Measurements from ENCODE around the gene CFAP157. TPM values are rescaled to one million over a fixed set of nuclear protein-coding genes. Genes with fewer than 3 reads are reported as not detected.

The CFAP157 gene
- total RNA-seq (2014; rRNA removed; shearing (Covaris generic)), result not detected in 2 replicates

- DNase-seq (ENCODE audit: low read depth), result no peak
Measured at GRCh38 chr9:127706836-127707241, at the start of gene CFAP157. Gene CFAP157 (plus strand): TSS chr9:127706988. CDS start chr9:127707032, 44 bp downstream.

DNA sequence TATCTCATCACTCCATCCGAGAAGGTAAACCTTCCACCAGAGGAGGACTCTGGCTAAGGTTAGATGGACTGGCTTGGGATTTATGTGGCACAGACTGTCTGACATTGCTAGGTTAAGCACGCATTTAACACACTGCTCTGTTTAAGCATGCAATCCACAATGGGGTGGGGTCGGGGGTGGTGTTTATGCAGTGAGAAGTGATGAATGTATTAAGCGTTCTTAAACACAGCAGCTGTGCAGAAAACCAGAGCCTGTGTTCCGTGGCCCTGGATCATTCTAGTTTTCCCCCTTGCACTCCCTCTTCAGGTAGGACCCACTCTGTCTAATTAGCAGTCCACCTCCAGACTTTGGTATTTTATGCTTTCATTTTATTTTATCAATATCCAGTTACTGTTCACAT is 48.4 kb upstream of the CFAP157 start:
- no peak for DNase-seq (ENCODE audit: low read depth)

DNA sequence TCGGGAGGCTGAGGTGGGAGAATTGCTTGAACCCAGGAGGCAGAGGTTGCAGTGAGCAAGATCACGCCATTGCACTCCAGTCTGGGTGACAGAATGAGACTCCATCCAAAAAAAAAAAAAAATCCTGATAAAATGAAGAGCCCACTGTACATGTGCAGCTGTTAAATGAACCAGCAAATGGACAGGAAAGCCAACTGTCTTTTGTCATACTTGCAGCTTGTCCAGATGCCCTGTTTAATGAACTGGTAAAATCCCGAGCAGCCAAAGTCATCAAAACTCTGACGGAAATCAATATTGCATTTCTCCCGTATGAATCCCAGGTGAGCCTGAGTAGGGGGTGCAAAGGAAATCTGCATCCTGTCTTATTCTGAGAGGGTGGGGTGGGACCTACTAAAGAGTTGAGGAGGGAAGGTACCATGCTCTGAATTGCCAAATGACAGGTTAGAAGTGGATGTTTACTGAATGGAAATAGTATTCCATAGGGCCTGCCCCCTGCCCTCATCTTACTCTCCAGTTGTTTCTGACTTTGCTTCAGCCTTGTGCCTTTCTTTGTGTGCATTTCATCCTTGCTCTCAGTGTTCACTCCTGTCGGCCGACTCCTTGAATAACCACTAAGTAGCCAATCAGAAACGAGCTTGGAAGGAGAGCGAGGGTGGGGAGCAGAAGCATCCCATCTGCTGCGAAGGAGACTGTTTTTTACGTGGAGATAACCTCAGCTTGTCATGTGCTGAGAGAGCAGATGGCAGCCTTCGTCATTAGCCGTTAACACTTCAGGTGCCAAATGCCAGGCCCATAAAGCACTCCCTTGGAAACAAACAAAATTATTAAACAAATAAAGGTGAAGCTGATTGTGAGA is 45.7 kb upstream of the CFAP157 start:
- no peak for DNase-seq (ENCODE audit: low read depth)

GRCh38 chr9:127662617-127663016 is 44.2 kb upstream of the CFAP157 start:
- DNase-seq (ENCODE audit: low read depth), result no peak

GRCh38 chr9:127664324-127664677 is 42.5 kb upstream of the CFAP157 start:
- no peak for DNase-seq (ENCODE audit: low read depth)

GRCh38 chr9:127664678-127665507 is 41.9 kb upstream of the CFAP157 start:
- DNase-seq (ENCODE audit: low read depth), result no peak

GRCh38 chr9:127667127-127667844 is 39.5 kb upstream of the CFAP157 start:
- DNase-seq (ENCODE audit: low read depth), result no peak

GRCh38 chr9:127667906-127668305 is 38.9 kb upstream of the CFAP157 start:
- DNase-seq (ENCODE audit: low read depth), result no peak

DNA sequence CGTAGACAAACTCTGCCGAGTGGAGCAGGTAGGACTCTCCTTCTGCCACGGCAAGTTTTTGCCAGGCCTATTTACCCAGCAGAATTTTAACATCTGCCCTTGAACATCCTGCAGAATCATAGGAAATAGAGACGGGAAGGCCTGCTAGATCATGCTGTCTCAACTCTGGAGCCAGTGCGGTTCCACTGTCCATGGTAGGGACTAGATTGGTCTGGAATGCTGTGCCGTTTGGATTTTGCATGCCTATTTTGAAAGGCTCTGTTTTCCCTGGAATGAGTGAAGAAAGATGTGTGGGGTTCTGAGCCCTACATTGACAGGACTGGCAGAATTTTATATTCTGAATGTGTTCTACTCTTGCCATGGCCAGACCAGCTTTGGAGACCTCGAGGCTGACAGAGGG is 33.6 kb upstream of the CFAP157 start:
- no peak for DNase-seq (ENCODE audit: low read depth)

DNA sequence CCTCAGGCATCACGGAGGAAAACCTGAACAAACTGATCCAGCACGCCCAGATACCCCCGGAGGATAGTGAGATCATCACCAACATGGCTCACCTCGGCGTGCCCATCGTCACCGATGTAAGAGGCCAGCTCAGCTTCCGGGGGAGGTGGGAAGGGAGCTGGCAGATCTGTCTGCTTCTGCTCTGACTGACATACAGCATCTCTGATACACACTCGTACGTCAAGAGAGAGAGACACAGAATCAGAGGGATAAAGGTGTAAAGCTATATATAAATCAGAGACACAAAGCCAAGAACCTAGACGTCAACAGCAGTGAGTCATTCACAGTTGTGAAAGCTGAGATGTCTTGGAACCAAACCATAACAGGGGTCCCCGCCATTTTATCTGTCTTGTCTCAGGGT is 30.1 kb upstream of the CFAP157 start:
- peak; percentile 16 for DNase-seq (ENCODE audit: low read depth)

DNA sequence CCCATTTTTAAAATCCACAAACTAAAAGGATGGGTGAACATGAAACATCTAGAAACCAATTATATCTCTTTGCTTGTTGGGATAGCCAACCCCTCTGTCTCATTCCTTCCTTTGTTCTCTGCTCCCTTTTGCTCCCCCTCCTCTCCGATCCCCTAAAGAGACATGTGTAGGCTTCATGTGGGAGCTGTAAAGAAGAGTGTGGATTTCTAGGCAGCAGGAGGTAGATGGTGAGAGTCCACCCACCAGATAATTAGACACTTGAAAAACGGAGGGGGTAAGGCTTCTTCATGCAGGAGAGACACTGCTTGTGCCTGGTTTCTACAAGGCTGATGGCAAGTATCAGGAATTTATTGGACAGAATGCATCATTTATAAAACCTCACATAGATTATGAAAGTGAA is 27.3 kb upstream of the CFAP157 start:
- no peak for DNase-seq (ENCODE audit: low read depth)

- DNase-seq (ENCODE audit: low read depth), result no peak
Measured at GRCh38 chr9:127680226-127680625, 26.6 kb upstream of the CFAP157 start.

DNA sequence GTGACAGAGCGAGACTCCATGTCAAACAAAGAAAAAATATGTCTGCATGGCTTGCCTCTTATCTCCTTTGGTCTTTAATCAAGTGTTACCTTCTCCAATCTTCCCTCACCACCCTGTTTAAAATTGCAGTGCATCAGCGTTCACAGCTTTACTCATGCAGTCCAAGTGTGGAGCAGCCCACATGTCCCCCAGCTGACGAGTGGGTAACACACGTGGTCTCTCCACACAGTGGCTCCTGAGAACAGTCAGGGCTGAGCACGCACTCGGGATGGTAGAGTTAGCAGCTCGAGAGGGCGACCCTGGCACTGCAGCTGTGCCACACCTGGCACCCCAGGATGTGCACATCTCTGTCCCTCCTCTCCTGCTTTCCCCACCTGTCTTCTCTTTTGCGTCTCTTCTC is 25.9 kb upstream of the CFAP157 start:
- DNase-seq (ENCODE audit: low read depth), result no peak

DNA sequence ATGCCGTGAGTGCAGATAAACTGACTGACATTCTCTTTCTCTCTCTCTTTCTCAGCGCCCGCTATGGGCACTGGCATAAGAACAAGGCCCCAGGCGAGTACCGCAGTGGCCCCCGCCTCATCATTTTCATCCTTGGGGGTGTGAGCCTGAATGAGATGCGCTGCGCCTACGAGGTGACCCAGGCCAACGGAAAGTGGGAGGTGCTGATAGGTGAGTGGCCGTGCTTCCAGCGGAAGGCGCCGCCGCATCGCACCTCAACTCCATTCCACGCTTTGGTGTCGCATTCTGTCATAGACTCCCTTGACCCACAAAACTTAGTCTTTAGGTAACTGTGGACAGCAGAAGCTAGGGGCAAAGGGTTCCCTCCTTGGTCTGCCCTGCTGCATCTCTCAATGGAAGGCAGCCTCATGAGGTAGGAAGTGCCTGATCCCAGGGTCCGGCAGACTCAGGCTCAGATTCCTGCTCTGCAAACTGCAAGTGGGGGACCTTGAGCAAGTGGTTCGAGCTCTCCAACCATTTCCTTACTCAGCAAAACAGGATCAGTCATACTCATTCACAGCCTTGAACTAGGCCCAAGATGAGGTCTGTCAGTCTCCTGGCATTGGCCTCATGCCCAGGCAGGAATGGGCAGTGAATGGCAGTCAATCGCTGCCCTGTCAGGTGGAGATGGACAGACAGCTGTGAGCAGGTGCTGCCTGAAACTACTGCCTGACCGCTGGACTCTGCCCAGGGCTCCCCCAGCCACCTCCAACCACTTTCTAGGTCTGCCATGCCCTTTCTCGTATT is 24.2 kb upstream of the CFAP157 start:
- DNase-seq (ENCODE audit: low read depth), result no peak

DNA sequence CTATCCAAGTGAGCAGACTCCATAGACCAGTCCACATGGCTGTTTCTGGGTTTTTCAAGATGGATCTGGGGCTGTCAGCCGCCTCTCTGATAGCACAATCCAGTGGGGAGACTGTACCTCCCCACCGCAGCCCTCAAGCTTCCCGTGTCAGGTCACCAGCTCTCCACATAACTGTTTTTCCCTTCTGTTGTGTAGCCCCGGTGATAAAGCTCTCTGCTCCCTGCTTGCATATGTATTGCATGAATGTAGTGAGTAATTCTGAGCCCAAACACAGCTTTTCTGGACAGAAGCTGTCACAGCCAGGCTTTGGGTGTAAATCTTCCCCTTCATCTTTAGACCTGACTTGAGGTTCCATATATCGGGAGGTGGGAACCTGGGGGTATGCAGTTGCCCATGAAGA is 23.1 kb upstream of the CFAP157 start:
- DNase-seq (ENCODE audit: low read depth), result no peak

- DNase-seq (ENCODE audit: low read depth), result peak; percentile 53
Measured at GRCh38 chr9:127684576-127684975, 22.2 kb upstream of the CFAP157 start.

DNA sequence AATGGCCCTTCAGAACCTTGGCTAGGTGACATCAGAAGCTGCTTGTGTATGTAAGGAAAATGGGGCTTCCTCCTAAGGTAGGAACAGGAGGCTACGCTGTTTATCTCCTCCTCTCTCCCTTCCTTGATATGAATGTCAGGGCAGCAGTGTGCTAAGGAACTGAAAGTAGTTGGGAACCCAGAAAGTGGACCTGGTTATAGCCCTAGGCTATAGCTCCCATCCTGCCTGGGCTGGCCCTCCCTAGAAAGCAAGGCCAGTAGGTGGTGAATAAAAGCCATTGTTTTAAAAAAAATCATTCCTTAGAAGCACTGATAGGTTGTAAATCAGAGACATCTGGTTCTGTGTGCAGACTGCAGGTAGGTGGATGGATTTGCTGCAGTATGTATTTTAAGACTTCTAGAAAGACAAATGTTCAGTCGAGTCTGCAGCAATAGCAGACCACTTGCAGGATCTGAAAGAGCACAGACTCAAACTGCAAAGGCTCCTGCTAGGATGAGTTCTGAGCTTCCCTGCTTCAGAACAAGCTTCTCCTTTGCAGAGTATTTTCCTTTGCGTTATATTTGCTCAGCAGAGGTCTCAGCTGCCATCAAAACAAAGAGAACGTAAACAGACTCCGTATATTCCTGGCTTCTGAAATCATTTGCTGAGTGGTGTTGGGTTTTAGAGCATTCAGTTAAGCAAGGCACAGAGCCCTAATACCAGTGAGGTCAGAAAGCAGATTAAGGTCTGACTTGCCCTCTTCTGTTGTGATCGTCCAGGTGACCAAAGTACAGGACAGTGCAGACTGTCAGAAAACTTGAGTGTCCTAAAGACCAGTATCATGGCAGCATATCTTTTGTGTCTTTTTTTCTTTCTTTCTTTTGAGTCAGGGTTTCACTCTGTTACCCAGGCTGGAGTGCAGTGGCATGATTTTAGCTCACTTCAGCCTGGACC is 20.1 kb upstream of the CFAP157 start:
- DNase-seq (ENCODE audit: low read depth), result no peak

DNA sequence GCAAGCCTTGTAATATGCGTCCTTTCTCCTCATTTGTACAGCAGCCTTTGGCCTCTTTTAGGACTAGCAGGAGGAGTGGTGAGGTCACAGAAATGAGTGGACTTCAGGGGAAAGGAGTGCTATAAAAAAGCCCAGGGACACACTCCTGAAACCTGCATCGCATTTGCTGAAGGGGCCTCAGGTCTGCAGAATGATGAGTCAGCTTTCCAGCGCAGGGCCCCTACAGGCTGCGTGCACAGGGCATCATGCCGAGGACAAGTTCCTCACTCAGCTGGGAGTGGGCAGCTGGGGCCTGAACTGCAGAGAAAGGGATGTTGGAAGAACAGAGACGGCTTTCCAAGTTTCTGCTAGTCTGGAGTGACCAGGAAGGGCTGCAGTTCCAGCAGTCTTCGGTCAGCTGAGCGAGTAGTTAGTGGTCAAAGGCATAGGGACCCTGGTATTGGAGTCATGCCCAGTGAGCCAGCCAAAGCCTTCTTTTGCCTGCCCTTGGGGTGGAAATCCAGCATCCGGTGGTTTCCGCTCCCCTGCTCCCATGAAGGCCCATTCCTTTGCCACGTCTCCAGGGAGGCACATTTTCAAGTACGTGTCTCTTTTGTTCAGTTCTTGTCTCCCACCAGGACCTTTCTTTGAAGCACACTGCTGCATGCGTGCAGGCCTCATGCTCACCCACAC is 17.3 kb upstream of the CFAP157 start:
- DNase-seq (ENCODE audit: low read depth), result no peak

- no peak for DNase-seq (ENCODE audit: low read depth)
Measured at GRCh38 chr9:127690735-127691134, 16.1 kb upstream of the CFAP157 start.

- DNase-seq (ENCODE audit: low read depth), result no peak
Measured at GRCh38 chr9:127692071-127692470, 14.7 kb upstream of the CFAP157 start.

Data from Daoy (cell line).